NCI-H345 (cell line): ENCODE data around the gene TP53I11.

Experiments
- DNase-seq: peaks from one replicate; lab custom pipeline; 2025; lab: John Stamatoyannopoulos, UW

TP53I11 gene

GRCh38 chr11:44939673-44940395 lies 10.8 kb downstream of the TP53I11 start:
- DNase-seq = no peak

GRCh38 chr11:44938066-44938691 lies 12.5 kb downstream of the TP53I11 start:
- no peak for DNase-seq

- no peak for DNase-seq
Observed at GRCh38 chr11:44936951-44937543, 13.6 kb downstream of the TP53I11 start.

- DNase-seq = peak; percentile 81
Observed at GRCh38 chr11:44936525-44936924, 14.2 kb downstream of the TP53I11 start.

- no peak for DNase-seq
Observed at GRCh38 chr11:44934735-44935250, 15.9 kb downstream of the TP53I11 start.

GRCh38 chr11:44934110-44934509 lies 16.6 kb downstream of the TP53I11 start:
- DNase-seq = no peak

GRCh38 chr11:44931466-44931865 lies 19.2 kb downstream of the TP53I11 start:
- no peak for DNase-seq

- DNase-seq = no peak
Observed at GRCh38 chr11:44930588-44931302, 19.9 kb downstream of the TP53I11 start.

GRCh38 chr11:44928816-44929215 lies 21.9 kb downstream of the TP53I11 start:
- no peak for DNase-seq

- DNase-seq = no peak
Observed at GRCh38 chr11:44928144-44928543, 22.5 kb downstream of the TP53I11 start.

GRCh38 chr11:44927174-44927661 lies 23.5 kb downstream of the TP53I11 start:
- peak; percentile 86 for DNase-seq

GRCh38 chr11:44926036-44926435 lies 24.6 kb downstream of the TP53I11 start:
- DNase-seq = no peak

- DNase-seq = no peak
Observed at GRCh38 chr11:44923806-44924205, 26.9 kb downstream of the TP53I11 start.

- DNase-seq = no peak
Observed at GRCh38 chr11:44923115-44923514, 27.6 kb downstream of the TP53I11 start.

GRCh38 chr11:44920451-44920850 lies 30.2 kb downstream of the TP53I11 start:
- no peak for DNase-seq

- no peak for DNase-seq
Observed at GRCh38 chr11:44917741-44918140, 32.9 kb downstream of the TP53I11 start.

GRCh38 chr11:44916801-44917385 lies 33.8 kb downstream of the TP53I11 start:
- no peak for DNase-seq

GRCh38 chr11:44916331-44916730 lies 34.4 kb downstream of the TP53I11 start:
- no peak for DNase-seq

- DNase-seq = no peak
Observed at GRCh38 chr11:44915621-44916020, 35.1 kb downstream of the TP53I11 start.

- DNase-seq = no peak
Observed at GRCh38 chr11:44915004-44915403, 35.7 kb downstream of the TP53I11 start.

- DNase-seq = no peak
Observed at GRCh38 chr11:44914105-44914504, 36.6 kb downstream of the TP53I11 start.

GRCh38 chr11:44913502-44913901 lies 37.2 kb downstream of the TP53I11 start:
- DNase-seq = no peak
